Endodermal cell (in vitro differentiated cells): ENCODE measurements around the gene LILRB5. TPM values are rescaled to one million over a fixed set of nuclear protein-coding genes. Genes with fewer than 3 reads are reported as not detected.
"Not testable (repeated sequence)": the region's sequence is repeated elsewhere in the genome, so short reads cannot be mapped to it uniquely, and the experiment has no call there.

ENCODE experiments used
- DNase-seq: peaks from one replicate; pipeline ENCODE4 v3.0.0-alpha.2; 2017
- H3K27ac ChIP-seq: 2 replicates; pipeline ENCODE4 v1.5.1; 2013; ENCODE audit warnings: mild to moderate bottlenecking, low read depth, low read length, moderate library complexity
- H3K27me3 ChIP-seq: 2 replicates; pipeline ENCODE4 v1.6.1; 2013; ENCODE audit warnings: mild to moderate bottlenecking, low read length, moderate library complexity; ENCODE audit not compliant: insufficient read depth, control insufficient read depth, poor library complexity, severe bottlenecking
- H3K36me3 ChIP-seq: 2 replicates; pipeline ENCODE4 v1.7.0; 2013; ENCODE audit warnings: mild to moderate bottlenecking, low read length, moderate library complexity; ENCODE audit not compliant: control insufficient read depth, insufficient read depth
- H3K4me1 ChIP-seq: one replicate; pipeline ENCODE4 v1.7.0; 2013; ENCODE audit warnings: low read length; ENCODE audit not compliant: control insufficient read depth, insufficient read depth
- H3K4me3 ChIP-seq: 2 replicates; pipeline ENCODE4 v1.5.1; 2013; ENCODE audit warnings: mild to moderate bottlenecking, low read length, moderate library complexity
- H3K9ac ChIP-seq: 2 replicates; pipeline ENCODE4 v1.6.1; 2013; ENCODE audit warnings: mild to moderate bottlenecking, low read length, moderate library complexity; ENCODE audit not compliant: poor library complexity, severe bottlenecking; ENCODE audit errors: extremely low read depth
- H3K9me3 ChIP-seq: 2 replicates; pipeline ENCODE4 v1.6.1; 2013; ENCODE audit warnings: mild to moderate bottlenecking, low read length, moderate library complexity; ENCODE audit not compliant: control insufficient read depth
- H3K27ac Mint-ChIP-seq: 2 replicates; pipeline ENCODE4 v1.8.0; 2020; ENCODE audit warnings: mixed read lengths
- H3K27me3 Mint-ChIP-seq: 2 replicates; pipeline ENCODE4 v1.8.0; 2021; ENCODE audit warnings: mild to moderate bottlenecking, mixed read lengths; ENCODE audit not compliant: insufficient read depth
- H3K36me3 Mint-ChIP-seq: 2 replicates; pipeline ENCODE4 v1.8.0; 2020; ENCODE audit warnings: low read depth, mixed read lengths
- H3K4me1 Mint-ChIP-seq: 2 replicates; pipeline ENCODE4 v1.8.0; 2020; ENCODE audit warnings: mixed read lengths
- H3K4me3 Mint-ChIP-seq: 2 replicates; pipeline ENCODE4 v1.8.0; 2020; ENCODE audit warnings: mild to moderate bottlenecking, moderate library complexity, mixed read lengths
- H3K9me3 Mint-ChIP-seq: 2 replicates; pipeline ENCODE4 v1.8.0; 2020; ENCODE audit warnings: mild to moderate bottlenecking, mixed read lengths
- WGBS, 2 experiments: methylation state at CpG; one replicate each; pipeline versions ENCODE4 v1.1.5 to v1.1.7; 2013; ENCODE audit warnings: missing lambda C conversion rate in 2 of 2, mixed read lengths in 1 of 2; ENCODE audit not compliant: insufficient coverage in 1 of 2, insufficient read length in 1 of 2; 5-methylcytosine and 5-hydroxymethylcytosine counted together
- total RNA-seq, 2 donors: library from RNA; stranded (reverse); fragmentation: NEBNext Ultra II Directional in 1 of 2; extraction: Animal tissue kit (Norgen Biotek cat#: 25700) in 1 of 2; gene quantifications; 2 replicates in 1 of 2; 3 replicates in 1 of 2; pipeline ENCODE4 v1.2.1, GENCODE V29; 2021

LILRB5 gene
- total RNA-seq, 2 donors from 2014 or later: not detected

GRCh38 chr19:54223277-54223936, 33.7 kb downstream of the LILRB5 start:
- H3K27ac Mint-ChIP-seq, H3K4me3 ChIP-seq, H3K36me3 Mint-ChIP-seq, H3K4me1 ChIP-seq, H3K36me3 ChIP-seq, H3K4me3 Mint-ChIP-seq, H3K4me1 Mint-ChIP-seq, H3K9ac ChIP-seq, H3K27ac ChIP-seq, DNase-seq, H3K9me3 ChIP-seq, H3K27me3 ChIP-seq: not testable (repeated sequence)
- WGBS, 2 experiments: 51 to 80% methylated on average over 2 to 13 of the region's 14 CpGs
- Mint-ChIP-seq H3K9me3 (peaks cover 10% of the 10 kb centered on the region), H3K27me3 (peaks cover 22% of the 10 kb centered on the region)

GRCh38 chr19:54222474-54223276, 34.4 kb downstream of the LILRB5 start, which contains the start of gene LILRB3:
Gene LILRB3 (minus strand): TSS chr19:54223007. CDS start chr19:54222976, 31 bp downstream.
- DNase-seq, H3K9me3 Mint-ChIP-seq, H3K4me3 Mint-ChIP-seq, H3K4me3 ChIP-seq, H3K4me1 Mint-ChIP-seq, H3K27ac Mint-ChIP-seq, H3K27me3 ChIP-seq, H3K27ac ChIP-seq, H3K9me3 ChIP-seq, H3K9ac ChIP-seq, H3K36me3 Mint-ChIP-seq, H3K4me1 ChIP-seq, H3K36me3 ChIP-seq: not testable (repeated sequence)
- 87 to 100% methylated on average over 1 to 13 of the region's 16 CpGs for WGBS, 2 experiments
- peaks cover 19% of the 10 kb centered on the region for H3K27me3 Mint-ChIP-seq

GRCh38 chr19:54221947-54222346, 35.1 kb downstream of the LILRB5 start:
- not testable (repeated sequence) for H3K4me1 ChIP-seq, H3K4me3 ChIP-seq, H3K27me3 ChIP-seq, H3K9me3 Mint-ChIP-seq, H3K27ac Mint-ChIP-seq, H3K9me3 ChIP-seq, DNase-seq, H3K27ac ChIP-seq, H3K4me1 Mint-ChIP-seq, H3K4me3 Mint-ChIP-seq, H3K36me3 Mint-ChIP-seq, H3K9ac ChIP-seq, H3K36me3 ChIP-seq
- WGBS, 2 experiments: 100% methylated on average over 1 of the region's 7 CpGs; no CpG with 5 or more reads in 1 of the 2 experiments
- peaks cover 17% of the 10 kb centered on the region for H3K27me3 Mint-ChIP-seq

GRCh38 chr19:54219702-54220101, 37.4 kb downstream of the LILRB5 start:
- peaks cover 11% of the 10 kb centered on the region for H3K9me3 Mint-ChIP-seq
- H3K36me3 ChIP-seq, H3K27ac ChIP-seq, H3K9me3 ChIP-seq, H3K27ac Mint-ChIP-seq, DNase-seq, H3K4me3 Mint-ChIP-seq, H3K4me1 Mint-ChIP-seq, H3K27me3 ChIP-seq, H3K4me3 ChIP-seq, H3K9ac ChIP-seq, H3K4me1 ChIP-seq: not testable (repeated sequence)
- 100% methylated on average over 2 of the region's 5 CpGs; no CpG with 5 or more reads in 1 of the 2 experiments for WGBS, 2 experiments
- peaks cover 10% of the 10 kb centered on the region for H3K36me3 Mint-ChIP-seq
- H3K27me3 Mint-ChIP-seq: peaks cover 12% of the 10 kb centered on the region
